HL-60/S4 (cell line): ENCODE measurements around the gene GNAI1.

Experiments used
- in situ Hi-C: fragments of 300-500 bp; cut with MboI; formaldehyde crosslinking; loops from 2 replicates; pipeline ENCODE4 v1.14.3; 2022; ENCODE audit warnings: low sequenced_read_pairs

Gene GNAI1

GRCh38 chr7:80134536-80135308 lies at the start of gene GNAI1:
Gene GNAI1, plus strand, starts transcription at chr7:80134831. Its CDS starts 330 bp downstream, at chr7:80135161.
- in situ Hi-C loops, result no loop called here

GRCh38 chr7:80087051-80087770 lies 47.4 kb upstream of the GNAI1 start:
- in situ Hi-C loops, result no loop called here

GRCh38 chr7:80087771-80088170 lies 46.9 kb upstream of the GNAI1 start:
- in situ Hi-C loops, result no loop called here

- in situ Hi-C loops, result no loop called here
Observed at GRCh38 chr7:80088705-80089104, 45.9 kb upstream of the GNAI1 start.

GRCh38 chr7:80089366-80089765 lies 45.3 kb upstream of the GNAI1 start:
- in situ Hi-C loops, result no loop called here

GRCh38 chr7:80093349-80093748 lies 41.3 kb upstream of the GNAI1 start:
- in situ Hi-C loops, result no loop called here

- in situ Hi-C loops, result no loop called here
Observed at GRCh38 chr7:80095545-80095944, 39.1 kb upstream of the GNAI1 start.

- in situ Hi-C loops, result no loop called here
Observed at GRCh38 chr7:80097756-80098155, 36.9 kb upstream of the GNAI1 start.

- in situ Hi-C loops, result no loop called here
Observed at GRCh38 chr7:80098795-80099194, 35.8 kb upstream of the GNAI1 start.

GRCh38 chr7:80100254-80100653 lies 34.4 kb upstream of the GNAI1 start:
- in situ Hi-C loops, result no loop called here

GRCh38 chr7:80105701-80106408 lies 28.8 kb upstream of the GNAI1 start:
- in situ Hi-C loops, result no loop called here

GRCh38 chr7:80106498-80107113 lies 28.0 kb upstream of the GNAI1 start:
- in situ Hi-C loops, result no loop called here

GRCh38 chr7:80107278-80107677 lies 27.4 kb upstream of the GNAI1 start:
- in situ Hi-C loops, result no loop called here

GRCh38 chr7:80110376-80110775 lies 24.3 kb upstream of the GNAI1 start:
- in situ Hi-C loops, result no loop called here

GRCh38 chr7:80114159-80114558 lies 20.5 kb upstream of the GNAI1 start:
- in situ Hi-C loops, result no loop called here

GRCh38 chr7:80124526-80125264 lies 9.9 kb upstream of the GNAI1 start:
- in situ Hi-C loops, result no loop called here

- in situ Hi-C loops, result no loop called here
Observed at GRCh38 chr7:80127412-80128160, 7.0 kb upstream of the GNAI1 start.

GRCh38 chr7:80128918-80129317 lies 5.7 kb upstream of the GNAI1 start:
- in situ Hi-C loops, result no loop called here

- in situ Hi-C loops, result no loop called here
Observed at GRCh38 chr7:80129785-80130184, 4.8 kb upstream of the GNAI1 start.
